Hematopoietic multipotent progenitor cell (in vitro differentiated cells): ENCODE results near the gene PRF1. TPM values are rescaled to one million over a fixed set of nuclear protein-coding genes. Genes with fewer than 3 reads are reported as not detected.
"Not testable (repeated sequence)": the region's sequence is repeated elsewhere in the genome, so short reads cannot be mapped to it uniquely, and the experiment has no call there.

Experiments used
- DNase-seq, 3 donors: peaks; one replicate each; pipeline ENCODE4 v3.0.0-alpha.2; 2011 to 2015; ENCODE audit warnings: low read depth in 2 of 3, low spot score in 2 of 3
- total RNA-seq: library from RNA; depleted of rRNA; stranded (reverse); fragments of >200 nt; gene quantifications from one replicate; pipeline ENCODE4 v1.2.3, GENCODE V29; 2012

Gene PRF1
- total RNA-seq, 1 donor, result 0.81 TPM

DNA sequence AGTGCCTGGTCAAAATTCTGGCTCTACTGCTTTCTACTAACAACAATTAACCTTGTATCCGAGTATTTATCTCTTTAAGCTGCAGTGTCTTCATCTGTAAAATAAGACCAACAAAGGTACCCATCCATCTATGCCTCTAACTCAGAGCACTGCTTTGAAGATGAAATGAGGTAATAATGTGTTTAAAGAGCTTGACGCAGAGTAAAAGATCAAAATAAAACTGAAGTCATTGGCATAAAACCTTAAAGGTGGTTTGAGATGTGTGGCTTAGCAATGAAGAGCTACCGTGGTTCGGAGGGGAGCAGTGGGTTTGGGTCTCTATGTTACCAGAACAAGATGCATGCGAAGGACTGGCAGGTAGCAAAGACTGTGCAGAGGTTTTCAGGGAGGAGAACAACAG, 16.1 kb upstream of the PRF1 start:
- DNase-seq, result no peak

DNA sequence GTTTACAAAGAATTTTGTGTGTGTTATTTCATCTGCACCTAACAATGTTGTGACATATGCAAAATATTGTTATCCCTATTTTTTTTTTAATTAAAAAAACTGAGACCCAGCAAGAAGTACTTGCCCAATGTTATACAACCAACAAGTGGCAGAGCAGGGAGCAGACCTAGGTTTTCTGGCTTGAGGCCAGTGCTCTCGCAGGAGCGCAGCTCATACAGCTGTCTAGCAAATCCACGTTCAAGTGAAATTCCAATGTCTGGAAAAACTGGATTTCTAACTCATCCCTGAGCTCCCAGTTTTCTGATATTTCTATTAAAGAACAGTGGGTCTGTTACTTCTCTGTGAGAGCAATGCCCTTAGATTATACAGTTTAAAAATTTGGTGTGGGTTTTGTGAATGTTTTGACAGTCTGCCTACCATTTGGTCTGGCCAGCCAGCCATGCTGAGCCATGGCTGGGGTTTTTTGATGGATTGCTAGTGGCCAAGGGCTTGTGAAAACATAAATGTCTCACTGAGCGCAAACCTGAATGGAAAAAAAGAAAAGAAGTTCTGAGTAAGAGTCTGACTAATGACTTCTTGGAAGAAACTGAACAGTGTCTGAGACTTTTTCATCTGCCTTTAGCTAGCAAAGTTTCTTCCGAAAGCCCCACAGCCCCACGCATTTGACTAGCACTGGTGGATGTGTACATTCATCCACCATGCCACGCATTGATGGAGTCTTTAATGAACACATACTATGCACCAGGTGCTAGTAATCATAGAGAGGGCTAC, 15.4 kb upstream of the PRF1 start:
- DNase-seq, result no peak

DNA sequence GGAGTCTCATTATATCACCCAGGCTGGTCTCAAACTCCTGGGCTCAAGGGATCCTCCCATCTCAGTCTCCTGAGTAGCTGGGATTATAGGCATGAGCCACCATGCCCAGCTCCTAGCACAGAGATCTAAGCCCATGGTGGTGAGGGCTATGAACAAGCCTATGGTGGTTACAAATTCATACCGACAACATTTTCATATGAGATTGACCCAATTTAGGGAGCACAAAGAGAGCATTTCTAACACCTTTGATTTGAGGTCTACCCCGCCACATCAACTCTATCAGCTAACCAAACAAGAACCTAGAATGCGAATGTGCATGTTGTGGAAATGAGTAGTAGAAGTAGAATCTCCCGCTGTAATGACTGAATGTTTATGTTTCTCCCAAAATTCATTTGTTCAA, 14.2 kb upstream of the PRF1 start:
- no peak for DNase-seq

DNA sequence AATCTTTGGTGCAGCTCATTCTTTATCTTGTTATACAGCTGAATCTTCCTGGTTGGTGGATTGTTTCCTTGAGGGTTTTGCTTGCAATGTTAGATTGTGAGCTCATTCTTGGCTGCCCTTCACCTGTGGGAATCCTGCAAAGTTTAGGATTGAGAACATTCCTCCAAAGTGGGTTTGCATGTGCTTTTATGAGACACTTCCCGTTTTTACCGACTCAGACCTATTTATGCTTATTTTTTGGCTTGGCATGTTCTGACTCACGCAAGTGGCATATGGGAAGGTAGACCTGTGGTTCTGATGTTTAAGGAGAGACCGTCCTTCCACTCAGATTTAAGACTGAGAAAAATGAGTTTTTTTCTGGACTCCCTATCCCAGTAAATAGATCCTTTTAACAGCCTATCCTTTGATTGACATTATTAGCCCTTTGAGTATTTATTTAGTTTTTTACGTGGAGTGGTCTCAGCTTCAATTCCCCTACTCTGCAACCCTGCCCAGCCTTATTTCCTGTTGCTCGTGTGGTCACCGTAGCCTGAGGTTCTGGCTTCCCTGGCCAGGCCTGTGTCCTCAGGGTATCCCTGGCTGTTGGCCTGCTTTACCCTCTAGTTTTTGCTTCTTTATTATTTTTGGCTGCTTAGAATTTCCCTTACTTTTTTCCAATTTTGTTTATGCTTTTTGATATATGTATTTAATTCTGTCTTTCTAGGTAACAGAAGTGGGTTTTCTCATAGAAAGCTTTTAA, 13.4 kb upstream of the PRF1 start:
- peak in 2 of 3 donors; percentile 36 to 52 for DNase-seq

DNA sequence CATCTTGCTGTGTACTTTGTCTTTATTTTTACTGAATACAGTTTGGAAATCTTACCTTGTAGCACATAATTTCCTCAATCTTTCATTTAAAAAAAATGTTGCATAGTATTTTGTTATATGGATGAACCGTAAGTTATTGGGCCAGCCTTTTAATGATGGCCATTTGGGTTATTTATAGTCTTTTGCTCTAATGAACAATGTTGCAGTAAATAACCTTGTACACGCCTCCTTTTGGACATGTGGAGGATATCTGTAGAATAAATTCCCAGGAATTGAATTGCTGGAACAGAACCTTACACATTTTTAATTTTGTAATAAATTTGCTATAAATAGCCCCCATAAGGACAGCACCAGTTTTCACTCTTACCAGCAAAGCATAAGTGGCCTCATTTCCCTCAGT, 12.7 kb upstream of the PRF1 start:
- DNase-seq, result no peak

DNA sequence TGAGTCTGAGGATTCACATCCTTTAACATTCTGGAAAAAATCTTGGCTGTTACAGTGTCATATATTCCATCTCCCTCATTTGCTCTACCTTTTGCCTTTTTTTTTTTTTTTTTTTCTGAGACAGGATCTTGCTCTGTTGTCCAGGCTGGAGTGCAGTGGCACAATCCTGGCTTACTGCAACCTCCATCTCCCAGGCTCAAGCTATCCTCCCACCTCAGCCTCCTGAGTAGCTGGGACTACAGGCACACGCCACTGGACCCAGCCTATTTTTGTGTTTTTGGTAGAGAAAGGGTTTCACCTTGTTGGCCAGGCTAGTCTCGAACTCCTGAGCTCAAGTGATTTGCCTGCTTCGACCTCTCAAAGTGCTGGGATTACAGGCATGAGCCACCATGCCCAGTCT, 11.8 kb upstream of the PRF1 start:
- DNase-seq, result not testable (repeated sequence)

DNA sequence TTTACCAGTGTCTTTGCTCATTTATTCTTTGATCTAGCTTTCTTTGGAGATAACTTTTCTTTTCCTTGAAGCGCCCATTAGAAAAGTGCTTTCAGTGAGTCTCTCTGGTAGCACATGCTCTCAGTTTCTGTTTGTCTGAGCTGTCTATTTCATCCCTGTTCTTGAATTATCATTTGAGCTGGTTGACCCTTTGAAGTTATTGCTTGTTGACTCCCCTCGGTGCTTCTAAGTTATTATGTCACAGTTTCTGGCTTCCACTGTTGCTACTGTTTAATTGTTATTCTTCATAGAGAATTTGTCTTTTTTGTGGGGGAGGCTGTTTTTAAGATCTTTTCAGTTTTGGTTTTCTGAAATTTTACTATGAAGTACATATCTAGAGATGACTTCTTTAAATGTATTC, 11.4 kb upstream of the PRF1 start:
- no peak for DNase-seq

DNA sequence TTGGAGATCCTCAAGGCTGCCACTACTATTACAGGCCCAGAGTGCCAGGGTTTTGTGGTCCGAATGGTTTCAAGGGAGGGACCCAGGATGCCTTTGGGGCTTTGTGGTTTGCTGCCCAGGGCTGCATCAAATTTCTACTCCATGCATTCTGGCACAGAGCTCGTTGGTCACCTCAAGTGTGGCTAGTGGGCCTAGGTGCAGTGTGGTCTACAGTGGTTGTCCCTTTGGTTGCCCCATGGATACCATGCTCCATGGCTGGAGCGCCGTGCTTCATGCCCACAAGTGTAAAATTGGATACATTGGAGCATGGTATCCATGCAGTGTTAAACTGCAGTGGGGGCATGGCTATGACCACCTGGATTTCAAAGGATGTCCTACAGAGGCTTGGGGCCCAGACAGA, 5.4 kb upstream of the PRF1 start:
- no peak for DNase-seq

DNA sequence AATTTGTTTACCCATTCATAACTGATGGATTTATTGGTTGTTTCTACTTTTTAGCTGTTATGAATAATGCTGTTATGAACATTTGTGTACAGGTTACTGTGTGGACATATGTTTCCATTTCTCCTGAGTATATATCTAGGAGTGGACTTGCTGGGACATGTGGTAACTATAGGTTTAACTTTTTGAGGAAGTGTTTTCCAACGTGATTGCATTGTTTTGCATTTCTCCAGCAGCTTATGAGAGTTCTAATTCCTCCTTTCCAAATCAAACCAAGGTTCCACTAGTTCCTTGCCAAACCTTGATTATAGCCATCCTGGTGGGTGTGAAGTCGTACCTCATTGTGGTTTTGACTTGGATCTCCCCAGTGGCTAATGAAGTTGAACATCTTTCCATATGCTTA, 2.6 kb upstream of the PRF1 start:
- DNase-seq, result no peak

DNA sequence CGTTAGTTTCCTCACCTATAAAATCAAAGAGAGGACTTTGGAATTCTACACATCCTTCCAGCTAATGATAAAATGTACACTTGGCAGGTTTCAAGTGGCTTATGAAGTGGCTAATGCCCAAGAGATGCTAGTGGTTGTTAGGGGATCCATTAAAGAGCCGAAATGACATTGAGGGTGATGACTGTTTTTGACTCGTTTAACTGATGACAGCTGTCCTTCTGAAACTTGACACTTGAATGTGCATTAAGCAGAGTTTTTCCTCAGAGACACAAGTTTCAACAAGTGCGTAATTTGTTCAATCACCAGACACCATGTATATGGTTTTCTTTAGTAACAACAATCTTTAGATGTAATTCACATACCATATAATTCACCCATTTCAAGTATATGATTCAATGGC, 1.6 kb upstream of the PRF1 start:
- DNase-seq, result no peak

DNA sequence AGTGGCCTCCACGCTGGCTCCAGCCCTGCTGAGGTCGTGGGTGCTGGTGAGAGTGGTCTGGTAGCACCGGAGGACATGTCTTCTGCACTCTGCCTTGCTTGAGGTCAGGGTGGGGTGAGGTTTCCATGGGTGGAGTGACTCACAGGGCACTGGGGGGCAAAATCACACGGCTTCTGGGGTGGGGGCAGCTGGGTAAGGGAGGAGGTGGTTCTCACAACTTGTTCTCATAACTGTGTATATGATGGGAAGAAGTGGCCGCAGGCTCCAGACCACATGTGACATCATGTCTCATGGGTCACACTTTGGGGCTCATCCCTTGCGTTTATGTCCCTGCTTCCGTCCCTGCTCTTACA, 884 bp upstream of the PRF1 start:
- no peak for DNase-seq

DNA sequence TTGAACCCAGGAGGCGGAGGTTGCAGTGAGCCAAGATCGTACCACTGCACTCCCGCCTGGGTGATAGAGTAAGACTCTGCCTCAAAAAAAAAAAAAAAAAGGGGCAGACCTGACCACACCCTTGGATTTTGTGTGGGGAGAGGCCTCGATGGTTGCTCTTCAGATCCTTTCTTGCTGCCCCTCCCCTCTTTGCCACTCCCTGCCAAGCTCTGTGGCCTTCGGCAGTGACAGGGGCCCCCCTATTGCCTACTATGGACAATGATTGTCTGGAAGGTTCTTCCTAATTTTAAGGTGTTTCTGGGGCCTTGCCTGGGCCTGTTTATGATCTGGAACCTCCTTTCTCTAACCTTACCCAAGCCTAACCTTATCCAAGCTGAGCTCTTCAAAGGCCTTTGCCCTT, 795 bp downstream of the PRF1 start:
- no peak for DNase-seq

DNA sequence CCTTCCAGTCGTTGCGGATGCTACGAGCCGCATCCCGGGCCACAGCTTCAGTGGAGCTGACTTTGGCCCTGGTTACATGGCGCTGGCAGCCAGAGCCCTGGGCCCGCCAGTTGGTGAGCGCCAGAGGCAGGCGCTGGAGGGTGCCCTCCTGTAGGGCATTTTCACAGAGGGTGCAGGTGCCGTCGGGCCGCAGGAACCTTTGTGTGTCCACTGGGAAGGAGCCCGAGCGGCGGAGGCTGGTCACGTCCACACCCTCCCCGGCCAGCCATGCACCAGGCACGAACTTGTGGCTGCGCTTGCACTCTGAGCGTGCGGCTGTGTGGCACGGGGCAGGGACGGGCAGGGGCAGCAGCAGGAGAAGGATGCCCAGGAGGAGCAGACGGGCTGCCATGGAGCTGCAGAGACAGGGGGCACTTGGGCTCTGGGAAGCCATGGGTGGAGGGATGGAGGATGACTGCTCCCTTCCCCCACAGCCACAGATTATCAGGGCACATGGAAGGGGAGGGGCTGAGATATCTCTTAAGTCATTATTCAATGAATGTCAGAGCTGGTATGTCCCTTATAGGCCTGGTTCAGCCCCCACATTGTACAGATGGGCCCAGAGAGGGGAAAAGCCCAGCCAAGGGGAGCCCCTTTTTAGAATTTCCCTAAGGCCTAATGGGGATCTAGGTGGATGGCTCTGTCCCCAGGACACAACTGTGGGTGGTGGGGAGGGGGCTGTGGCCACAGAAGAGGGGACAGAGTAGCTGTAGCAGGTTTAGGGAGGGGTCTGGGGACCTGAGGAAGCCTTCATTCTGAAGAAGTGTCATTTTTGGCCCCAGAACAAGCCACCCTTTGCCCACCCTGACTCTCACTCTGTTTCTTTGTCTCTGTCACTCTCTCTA, 1.8 kb downstream of the PRF1 start:
- DNase-seq, result no peak

DNA sequence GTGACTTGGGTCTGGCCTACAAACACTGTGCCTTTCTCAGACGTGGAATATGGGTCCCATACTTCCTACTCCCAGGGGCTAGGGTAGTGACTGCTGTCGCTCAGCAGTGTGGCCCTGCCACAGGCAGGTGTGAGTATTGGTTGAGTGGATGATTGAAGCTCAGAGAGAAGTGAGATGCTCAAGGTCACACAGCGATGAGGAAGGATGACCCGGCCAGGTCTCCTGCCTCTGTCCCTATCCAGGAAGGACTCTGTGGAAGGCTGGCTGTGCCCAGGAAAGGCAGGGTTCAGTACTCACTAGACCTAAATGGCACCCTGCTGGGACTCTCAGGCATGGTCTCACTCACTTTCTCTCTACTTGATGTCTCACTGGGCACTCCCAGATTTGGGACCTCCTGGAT, 2.8 kb downstream of the PRF1 start:
- no peak for DNase-seq

DNA sequence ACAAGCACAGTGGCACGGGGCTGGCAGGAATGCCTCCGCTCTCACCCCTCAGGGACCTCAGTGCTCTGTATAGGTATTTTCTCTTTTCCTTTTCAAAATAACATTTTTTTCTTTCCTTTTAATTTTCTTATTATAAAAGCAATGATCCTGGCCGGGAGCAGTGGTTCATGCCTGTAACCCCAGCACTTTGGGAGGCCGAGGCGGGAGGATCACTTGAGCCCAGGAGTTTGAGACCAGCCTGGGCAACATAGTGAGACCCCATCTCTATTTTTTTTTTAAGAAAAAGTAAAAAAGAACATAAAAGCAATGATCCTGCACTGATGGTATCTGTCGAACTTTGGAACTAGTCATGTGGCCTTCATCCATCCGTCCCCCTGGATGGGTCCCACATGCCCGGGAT, 3.2 kb downstream of the PRF1 start:
- no peak for DNase-seq

DNA sequence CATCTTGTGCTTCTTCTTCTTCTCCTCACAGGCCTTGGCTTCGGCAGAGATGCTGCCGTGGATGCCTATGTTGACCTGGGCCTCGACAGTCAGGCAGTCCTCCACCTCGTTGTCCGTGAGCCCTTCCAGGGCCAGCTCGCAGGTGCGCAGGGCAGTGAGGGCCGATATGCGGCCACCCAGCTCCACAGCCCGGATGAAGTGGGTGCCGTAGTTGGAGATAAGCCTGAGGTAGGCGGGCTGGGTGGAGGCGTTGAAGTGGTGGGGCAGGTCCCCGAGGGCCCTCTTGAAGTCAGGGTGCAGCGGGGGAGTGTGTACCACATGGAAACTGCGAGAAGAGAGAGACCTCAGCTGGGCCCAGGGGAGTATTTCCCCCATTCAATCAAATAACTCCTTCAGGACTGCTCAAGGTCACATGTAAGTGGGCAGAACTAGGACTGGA, 3.7 kb downstream of the PRF1 start:
- no peak for DNase-seq

DNA sequence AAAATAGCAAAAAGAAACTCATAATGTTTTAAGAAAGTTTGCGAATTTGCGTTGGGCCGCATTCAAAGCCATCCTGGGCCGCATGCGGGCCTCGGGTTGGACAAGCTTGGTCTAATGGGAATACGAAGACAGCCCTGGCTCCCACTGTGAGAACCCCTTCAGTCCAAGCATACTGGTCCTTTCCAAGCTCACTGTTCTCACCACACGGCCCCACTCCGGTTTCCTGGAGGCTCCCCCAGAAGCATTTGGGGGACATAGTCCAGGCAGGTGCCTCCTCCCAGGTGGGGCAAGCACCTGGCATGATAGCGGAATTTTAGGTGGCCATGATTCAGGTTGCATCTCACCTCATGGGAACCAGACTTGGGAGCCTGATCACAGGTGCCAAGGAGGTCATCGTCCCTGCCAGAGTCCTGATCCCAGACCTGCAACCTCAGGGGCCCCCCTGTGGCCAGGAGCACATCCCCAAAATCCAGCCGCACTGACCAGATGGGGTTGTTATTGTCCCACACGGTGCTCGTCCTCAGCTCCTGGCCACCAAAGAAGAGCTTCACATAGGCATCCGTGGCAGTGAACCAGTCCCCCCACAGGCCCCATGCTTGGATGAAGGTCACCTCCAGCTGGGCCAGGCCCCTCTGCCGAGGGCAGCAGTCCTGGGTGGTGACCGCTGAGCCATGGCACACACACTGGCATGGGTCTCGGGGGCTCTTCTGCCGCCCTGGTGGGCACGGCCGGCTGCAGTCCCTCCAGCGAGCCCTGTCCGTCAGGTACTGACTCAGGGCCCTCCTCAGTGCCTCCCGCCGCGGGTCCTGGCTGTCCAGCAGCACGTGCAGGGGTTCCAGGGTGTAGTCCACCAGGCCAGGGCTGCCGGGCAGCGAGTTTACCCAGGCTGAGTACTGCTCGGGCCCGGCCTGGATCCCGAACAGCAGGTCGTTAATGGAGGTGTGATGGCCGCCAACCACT, 4.4 kb downstream of the PRF1 start:
- DNase-seq, result no peak

DNA sequence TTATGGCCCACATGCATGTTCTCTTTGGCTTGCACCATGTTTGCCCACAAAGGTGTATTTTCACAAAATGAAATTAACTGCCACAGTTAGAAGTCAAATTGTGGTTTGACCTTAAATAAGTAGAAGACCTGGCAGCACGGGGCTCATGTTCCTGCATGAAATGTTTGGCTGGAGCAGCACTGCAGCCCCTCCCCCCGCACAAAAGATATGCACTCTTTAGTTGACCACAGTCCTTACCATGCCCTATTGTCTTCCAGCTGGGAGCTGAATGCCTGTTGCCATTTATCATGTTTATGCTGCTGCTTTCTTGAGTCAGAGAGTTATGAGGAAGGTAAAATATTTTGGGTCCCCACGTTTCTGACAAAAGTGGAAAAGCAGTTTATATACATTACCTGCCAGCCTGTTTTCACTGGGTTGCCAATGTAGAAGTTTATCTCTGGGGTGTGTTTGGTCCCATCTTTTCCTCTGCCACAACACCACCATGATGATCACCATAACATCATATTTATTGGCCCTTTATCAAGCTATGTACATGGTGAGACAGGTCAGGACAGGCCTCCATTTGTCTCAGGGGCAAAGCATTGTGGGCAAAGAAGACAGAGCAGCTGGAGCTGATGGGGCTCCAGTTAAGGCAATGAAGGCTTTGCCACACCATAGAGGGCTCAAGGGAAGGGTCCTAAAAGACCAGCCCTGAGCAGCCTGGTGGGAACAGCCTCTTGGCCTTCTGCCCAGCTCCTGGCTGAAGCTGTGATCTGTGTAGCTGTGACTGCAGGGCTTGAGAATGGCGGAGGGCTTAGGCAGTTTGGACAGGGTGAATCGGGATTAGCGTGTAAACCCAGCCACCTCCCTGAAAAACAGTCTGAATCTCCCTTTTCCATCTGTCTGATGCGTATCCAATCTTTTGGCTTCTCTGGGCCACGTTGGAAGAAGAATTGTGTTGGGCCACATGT, 5.4 kb downstream of the PRF1 start:
- DNase-seq, result no peak

DNA sequence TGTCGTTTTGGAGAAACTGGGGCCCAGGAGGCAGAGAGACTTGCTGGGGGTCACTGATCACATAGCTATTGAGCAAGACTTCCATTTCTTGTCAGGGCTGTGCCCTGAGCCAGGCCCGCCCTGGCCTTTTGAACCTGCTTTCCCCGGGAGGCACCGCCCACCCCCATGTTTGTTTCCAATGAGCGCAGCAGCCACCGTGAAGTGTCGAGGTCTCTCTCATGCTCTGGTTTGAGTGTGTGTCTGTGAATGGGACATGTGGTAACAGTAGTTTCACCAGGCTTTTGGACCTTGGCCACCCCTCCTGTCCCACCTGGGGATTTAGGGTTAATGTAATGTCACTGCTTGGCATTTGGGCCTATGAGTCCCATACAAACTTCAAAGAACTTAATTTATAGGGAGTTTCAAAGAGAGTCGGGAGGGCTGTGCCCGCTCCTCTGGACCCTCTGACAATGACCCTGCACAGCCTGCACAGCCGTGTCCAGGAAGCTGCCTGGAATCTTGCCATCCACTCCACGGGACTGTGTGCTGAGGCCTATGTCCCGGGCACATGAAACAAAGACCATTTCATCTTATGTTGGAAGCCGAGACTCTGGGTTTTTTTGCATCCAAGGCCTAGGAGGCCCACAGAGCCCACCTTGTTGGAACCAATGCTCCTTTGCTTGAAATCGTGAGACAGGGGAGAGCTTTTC, 6.3 kb downstream of the PRF1 start:
- no peak for DNase-seq
